Neuronal stem cell (in vitro differentiated cells): Measurements from ENCODE around the gene MFSD2A.
"Not testable (repeated sequence)": the region's sequence is repeated elsewhere in the genome, so short reads cannot be mapped to it uniquely, and the experiment has no call there.

ENCODE experiments used
- DNase-seq: peaks from one replicate; pipeline ENCODE4 v3.0.0-alpha.2; 2013; ENCODE audit warnings: low spot score
- H2AFZ ChIP-seq: one replicate; pipeline ENCODE4 v1.6.1; 2013; ENCODE audit warnings: mild to moderate bottlenecking, low read length, inconsistent platforms
- H2AK5ac ChIP-seq: 2 replicates; pipeline ENCODE4 v1.6.1; 2013; ENCODE audit warnings: low read depth, mild to moderate bottlenecking, inconsistent platforms, low read length, moderate library complexity, mixed read lengths
- H2BK120ac ChIP-seq: 2 replicates; pipeline ENCODE4 v1.6.1; 2013; ENCODE audit warnings: low read depth, mild to moderate bottlenecking, inconsistent platforms, low read length, moderate library complexity, mixed read lengths
- H2BK12ac ChIP-seq: one replicate; pipeline ENCODE4 v1.6.1; 2013; ENCODE audit warnings: low read length, inconsistent platforms
- H2BK15ac ChIP-seq: 2 replicates; pipeline ENCODE4 v1.6.1; 2013; ENCODE audit warnings: mild to moderate bottlenecking, low read length, inconsistent platforms, mixed read lengths
- H2BK5ac ChIP-seq: one replicate; pipeline ENCODE4 v1.6.1; 2013; ENCODE audit warnings: inconsistent platforms, mild to moderate bottlenecking, low read length, moderate library complexity
- H3K14ac ChIP-seq: one replicate; pipeline ENCODE4 v1.6.1; 2013; ENCODE audit warnings: low read length, inconsistent platforms
- H3K18ac ChIP-seq: 2 replicates; pipeline ENCODE4 v1.6.1; 2013; ENCODE audit warnings: low read length, inconsistent platforms
- H3K23ac ChIP-seq: 2 replicates; pipeline ENCODE4 v1.6.1; 2013; ENCODE audit warnings: low read depth, mild to moderate bottlenecking, mixed read lengths, low read length, inconsistent platforms; ENCODE audit not compliant: poor library complexity
- H3K27ac ChIP-seq: replicated peaks from 3 replicates; pipeline ENCODE4 v1.5.1; 2013; ENCODE audit warnings: low read length, inconsistent platforms
- H3K27me3 ChIP-seq, 3 experiments: 2 replicates each; pipeline ENCODE4 v1.6.1; 2013; ENCODE audit warnings: low read length in 3 of 3, mild to moderate bottlenecking in 2 of 3, inconsistent platforms in 1 of 3, low read depth in 1 of 3, mixed read lengths in 1 of 3, moderate library complexity in 1 of 3; ENCODE audit not compliant: control insufficient read depth in 3 of 3, insufficient read depth in 3 of 3
- H3K36me3 ChIP-seq, 2 donors: replicated peaks in 1 of 2; 2 replicates each; pipeline ENCODE4 v1.6.1; 2013; ENCODE audit warnings: low read length in 2 of 2; ENCODE audit not compliant: control insufficient read depth in 2 of 2, insufficient read depth in 2 of 2
- H3K4ac ChIP-seq: 2 replicates; pipeline ENCODE4 v1.6.1; 2013; ENCODE audit warnings: inconsistent platforms, mild to moderate bottlenecking, low read length, moderate library complexity
- H3K4me1 ChIP-seq, 2 donors: 1 replicate in 1 of 2; 2 replicates in 1 of 2; pipeline ENCODE4 v1.6.1; 2013; ENCODE audit warnings: low read length in 2 of 2, low read depth in 1 of 2; ENCODE audit not compliant: control insufficient read depth in 2 of 2, insufficient read depth in 1 of 2
- H3K4me2 ChIP-seq: one replicate; pipeline ENCODE4 v1.6.1; 2013; ENCODE audit warnings: mild to moderate bottlenecking, low read length, inconsistent platforms; ENCODE audit not compliant: insufficient read depth, poor library complexity, severe bottlenecking
- H3K4me3 ChIP-seq, 2 donors: 2 replicates each; pipeline ENCODE4 v1.5.1; 2013; ENCODE audit warnings: low read length in 2 of 2, mild to moderate bottlenecking in 2 of 2, inconsistent platforms in 1 of 2, moderate library complexity in 1 of 2
- H3K79me1 ChIP-seq: one replicate; pipeline ENCODE4 v1.6.1; 2013; ENCODE audit warnings: low read depth, mild to moderate bottlenecking, inconsistent platforms, low read length, moderate library complexity
- H3K9ac ChIP-seq: one replicate; pipeline ENCODE4 v1.6.1; 2013; ENCODE audit warnings: mild to moderate bottlenecking, low read depth, low read length, inconsistent platforms; ENCODE audit not compliant: poor library complexity
- H3K9me3 ChIP-seq, 2 donors: replicated peaks in 1 of 2; 2 replicates each; pipeline versions ENCODE3 to v1.6.1; 2013; ENCODE audit warnings: low read length in 2 of 2, mild to moderate bottlenecking in 2 of 2, inconsistent platforms in 1 of 2, low read depth in 1 of 2, mixed read lengths in 1 of 2, moderate library complexity in 1 of 2; ENCODE audit not compliant: control insufficient read depth in 2 of 2, insufficient read depth in 1 of 2
- H4K8ac ChIP-seq: one replicate; pipeline ENCODE4 v1.6.1; 2013; ENCODE audit warnings: low read depth, mild to moderate bottlenecking, inconsistent platforms, low read length, moderate library complexity
- H4K91ac ChIP-seq: one replicate; pipeline ENCODE4 v1.6.1; 2013; ENCODE audit warnings: low read length, low read depth, mild to moderate bottlenecking, inconsistent platforms; ENCODE audit not compliant: poor library complexity
- WGBS, 2 donors: extraction: QIAGEN DNeasy Blood & Tissue Kit; methylation state at CpG; one replicate each; pipeline ENCODE4 v1.1.7; 2013; ENCODE audit warnings: missing lambda C conversion rate in 2 of 2, mixed read lengths in 1 of 2; ENCODE audit not compliant: insufficient read length in 2 of 2, insufficient replicate concordance in 1 of 2; ENCODE audit errors: extremely low coverage in 2 of 2; 5-methylcytosine and 5-hydroxymethylcytosine counted together

Gene MFSD2A

DNA sequence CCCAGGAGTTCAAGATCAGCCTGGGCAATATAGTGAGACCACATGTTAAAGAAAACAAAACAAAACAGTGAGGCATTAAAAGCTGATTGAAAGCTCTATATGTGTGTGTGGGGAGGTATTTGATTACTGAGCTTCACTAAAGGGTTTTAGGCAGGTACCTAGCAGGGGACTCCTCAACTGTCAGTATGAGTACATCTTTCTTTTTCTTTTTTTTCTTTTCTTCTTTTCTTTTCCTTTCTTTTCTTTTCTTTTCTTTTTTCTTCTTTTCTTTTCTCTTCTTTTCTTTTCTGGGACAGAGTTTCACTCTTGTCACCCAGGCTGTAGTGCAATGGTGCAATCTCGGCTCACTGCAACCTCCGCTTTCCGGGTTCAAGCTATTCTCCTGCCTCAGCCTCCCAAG lies 44.7 kb upstream of the MFSD2A start:
- no peak overlapping the region for H3K18ac ChIP-seq
- no peak for DNase-seq
- peaks cover 4 to 11% of the 10 kb centered on the region in 2 donors for H3K9me3 ChIP-seq
- no peaks in the 10 kb centered on the region for H3K4me1 ChIP-seq
- H3K23ac ChIP-seq, result no peak overlapping the region
- H3K36me3 ChIP-seq, result no peaks in the 10 kb centered on the region
- no peak overlapping the region for H3K9ac ChIP-seq
- H2BK12ac ChIP-seq, result no peak overlapping the region
- no peak overlapping the region for H3K27ac ChIP-seq
- H3K27me3 ChIP-seq, result no peaks in the 10 kb centered on the region
- no peak overlapping the region for H3K4me3 ChIP-seq
- no peak overlapping the region for H2AK5ac ChIP-seq
- H3K14ac ChIP-seq, result no peak overlapping the region
- WGBS, 2 donors, result no CpG with 5 or more reads among the region's 3 CpGs
- H2BK120ac ChIP-seq, result no peak overlapping the region
- H3K4me2 ChIP-seq, result no peak overlapping the region
- no peak overlapping the region for H2BK15ac ChIP-seq
- H2BK5ac ChIP-seq, result no peak overlapping the region
- no peak overlapping the region for H3K4ac ChIP-seq
- no peak overlapping the region for H4K91ac ChIP-seq
- no peak overlapping the region for H2AFZ ChIP-seq
- no peaks in the 10 kb centered on the region for H3K79me1 ChIP-seq
- H4K8ac ChIP-seq, result no peak overlapping the region

DNA sequence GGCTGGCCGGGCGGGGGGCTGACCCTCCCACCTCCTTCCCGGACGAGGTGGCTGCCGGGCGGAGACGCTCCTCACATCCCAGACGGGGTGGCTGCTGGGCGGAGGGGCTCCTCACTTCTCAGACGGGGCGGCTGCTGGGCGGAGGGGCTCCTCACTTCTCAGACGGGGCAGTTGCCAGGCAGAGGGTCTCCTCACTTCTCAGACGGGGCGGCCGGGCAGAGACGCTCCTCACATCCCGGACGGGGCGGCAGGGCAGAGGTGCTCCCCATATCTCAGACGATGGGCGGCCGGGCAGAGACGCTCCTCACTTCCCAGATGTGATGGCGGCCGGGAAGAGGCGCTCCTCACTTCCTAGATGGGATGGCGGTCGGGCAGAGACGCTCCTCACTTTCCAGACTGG lies 41.8 kb upstream of the MFSD2A start:
- H3K18ac ChIP-seq, H3K4ac ChIP-seq, H2BK5ac ChIP-seq, H4K8ac ChIP-seq, H3K9me3 ChIP-seq, H3K27me3 ChIP-seq, H3K27ac ChIP-seq, H4K91ac ChIP-seq, H2AFZ ChIP-seq, H3K4me3 ChIP-seq, H3K36me3 ChIP-seq, H3K23ac ChIP-seq, H2BK120ac ChIP-seq, DNase-seq, H3K4me1 ChIP-seq, H3K79me1 ChIP-seq, H3K14ac ChIP-seq, H2BK12ac ChIP-seq, H2BK15ac ChIP-seq, H2AK5ac ChIP-seq, H3K4me2 ChIP-seq, H3K9ac ChIP-seq: not testable (repeated sequence)
- WGBS, 2 donors, result no CpG with 5 or more reads among the region's 30 CpGs

DNA sequence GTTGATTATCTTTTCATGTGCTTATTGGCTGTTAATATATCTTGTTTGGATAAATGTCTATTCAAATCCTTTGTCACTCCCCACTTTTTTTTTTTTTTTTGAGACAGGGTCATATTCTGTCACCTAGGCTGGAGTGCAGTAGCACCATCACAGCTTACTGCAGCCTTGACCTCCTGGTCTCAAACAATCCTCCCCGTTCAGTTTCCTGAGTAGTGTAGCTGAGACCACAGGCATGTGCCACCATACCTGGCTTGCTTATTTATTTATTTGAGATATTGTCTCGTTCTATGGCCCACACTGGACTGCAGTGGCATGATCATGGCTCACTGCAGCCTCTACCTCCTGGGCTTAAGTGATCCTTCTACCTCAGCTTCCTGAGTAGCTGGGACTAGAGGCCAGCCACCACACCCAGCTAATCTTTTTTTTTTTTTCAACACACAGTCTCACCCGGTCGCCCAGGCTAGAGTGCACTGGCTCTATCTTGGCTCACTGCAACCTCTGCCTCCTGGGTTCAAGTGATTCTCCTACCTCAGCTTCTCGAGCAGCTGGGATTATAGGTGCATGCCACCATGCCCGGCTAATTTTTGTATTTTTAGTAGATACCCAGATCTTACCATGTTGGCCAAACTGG lies 39.3 kb upstream of the MFSD2A start:
- H4K91ac ChIP-seq, result no peak overlapping the region
- H3K14ac ChIP-seq, result no peak overlapping the region
- H2BK120ac ChIP-seq, result no peak overlapping the region
- WGBS, 2 donors, result no CpG with 5 or more reads among the region's 6 CpGs
- no peak overlapping the region for H2BK12ac ChIP-seq
- H3K27me3 ChIP-seq, result no peaks in the 10 kb centered on the region
- no peak overlapping the region for H3K9ac ChIP-seq
- H3K4me3 ChIP-seq, result no peak overlapping the region
- no peaks in the 10 kb centered on the region for H3K79me1 ChIP-seq
- H3K23ac ChIP-seq, result no peak overlapping the region
- H3K9me3 ChIP-seq, result no peaks in the 10 kb centered on the region
- no peaks in the 10 kb centered on the region for H3K4me1 ChIP-seq
- DNase-seq, result no peak
- H2BK15ac ChIP-seq, result no peak overlapping the region
- H2BK5ac ChIP-seq, result no peak overlapping the region
- no peak overlapping the region for H3K27ac ChIP-seq
- H3K4me2 ChIP-seq, result no peak overlapping the region
- H2AFZ ChIP-seq, result no peak overlapping the region
- H2AK5ac ChIP-seq, result no peak overlapping the region
- no peak overlapping the region for H3K18ac ChIP-seq
- no peak overlapping the region for H4K8ac ChIP-seq
- no peak overlapping the region for H3K4ac ChIP-seq
- H3K36me3 ChIP-seq, result no peaks in the 10 kb centered on the region

DNA sequence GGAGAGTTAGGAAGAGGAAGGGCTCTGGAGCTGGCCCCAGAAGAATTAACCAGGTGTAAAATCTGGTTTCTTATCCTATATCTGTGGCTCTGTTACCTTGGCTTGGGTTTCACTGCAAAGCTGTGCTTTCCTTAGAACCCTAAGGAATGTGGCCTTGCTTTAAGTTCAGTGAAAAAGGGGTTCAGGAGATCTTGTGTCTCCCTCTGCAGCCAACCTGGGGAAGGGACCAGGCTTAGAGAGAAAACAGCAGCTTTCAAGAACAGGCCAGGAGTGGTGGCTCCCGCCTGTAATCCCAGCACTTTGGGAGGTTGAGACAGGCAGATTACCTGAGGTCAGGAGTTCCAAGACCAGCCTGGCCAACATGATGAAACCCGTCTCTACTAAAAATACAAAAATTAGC lies 37.1 kb upstream of the MFSD2A start:
- no peak overlapping the region for H3K4me3 ChIP-seq
- no peak overlapping the region for H2AFZ ChIP-seq
- H3K4me1 ChIP-seq, result peaks cover 5 to 10% of the 10 kb centered on the region in 2 donors
- no peak overlapping the region for H2BK15ac ChIP-seq
- H3K18ac ChIP-seq, result no peak overlapping the region
- no peak overlapping the region for H2BK12ac ChIP-seq
- H4K8ac ChIP-seq, result no peak overlapping the region
- no peak overlapping the region for H3K4me2 ChIP-seq
- H3K36me3 ChIP-seq, result no peaks in the 10 kb centered on the region
- no peak overlapping the region for H3K9ac ChIP-seq
- no peak overlapping the region for H3K14ac ChIP-seq
- no peak overlapping the region for H4K91ac ChIP-seq
- DNase-seq, result no peak
- H3K27me3 ChIP-seq, result peaks cover 0 to 7% (median 0%) of the 10 kb centered on the region in 3 experiments
- H3K79me1 ChIP-seq, result no peaks in the 10 kb centered on the region
- no peak overlapping the region for H2BK5ac ChIP-seq
- H3K9me3 ChIP-seq, result no peaks in the 10 kb centered on the region
- no peak overlapping the region for H3K23ac ChIP-seq
- H2AK5ac ChIP-seq, result no peak overlapping the region
- no peak overlapping the region for H3K27ac ChIP-seq
- no CpG with 5 or more reads among the region's 2 CpGs for WGBS, 2 donors
- H2BK120ac ChIP-seq, result no peak overlapping the region
- no peak overlapping the region for H3K4ac ChIP-seq
